ENCODE measurements around the gene YIPF3. TPM values are rescaled to one million over a fixed set of nuclear protein-coding genes. Genes with fewer than 3 reads are reported as not detected.

YIPF3 gene
- polyA plus RNA-seq, 1 experiment, result 355 TPM

DNA sequence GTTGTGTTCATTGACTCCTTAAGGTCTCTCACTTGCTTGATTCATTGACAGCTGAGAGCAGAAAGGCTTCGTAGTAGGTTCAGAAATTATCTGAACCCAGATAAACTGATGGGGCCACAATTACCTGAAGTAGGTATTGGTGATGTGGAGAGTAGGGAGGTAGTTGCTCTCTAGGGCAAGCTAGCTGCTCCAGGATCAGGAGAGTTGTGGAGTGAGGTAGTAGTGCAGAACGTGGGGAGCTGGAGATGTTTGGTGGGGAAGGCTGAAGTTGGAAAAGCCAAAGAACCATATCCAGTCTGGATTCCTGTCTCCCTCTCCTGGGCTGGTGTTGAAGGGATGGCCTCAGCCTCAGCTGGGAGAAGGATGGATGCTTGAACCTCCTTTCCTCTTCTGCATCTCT, 23.5 kb downstream of the YIPF3 start:
- ChIA-PET POLR2A (interaction anchor here (1.6 kb wide), 1 partner anchor 15 kb away, joined by 4 read pairs; no protein-coding TSS in a partner anchor), CTCF (interaction anchor here (0.9 to 10.1 kb wide), 6 partner anchors 9 to 264 kb away, joined by 3 to 136 read pairs (median 4); partner anchors contain the start of genes DLK2, DNPH1, LRRC73 and TJAP1)
- Histone ChIP-seq H3K27me3 (ENCODE audit: control insufficient read depth, insufficient read depth, low read length) (no peaks in the 10 kb centered on the region), H3K36me3 (ENCODE audit: control insufficient read depth, insufficient read depth, low read length) (0 out of 2 replicates have a peak, but pooled peaks cover 1% of the 10 kb centered on the region), H3K4me3 (ENCODE audit: low read depth, low read length) (no peak overlapping the region)
- no peak for DNase-seq (ENCODE audit: low read depth)
- TF ChIP-seq, protein P1, sequence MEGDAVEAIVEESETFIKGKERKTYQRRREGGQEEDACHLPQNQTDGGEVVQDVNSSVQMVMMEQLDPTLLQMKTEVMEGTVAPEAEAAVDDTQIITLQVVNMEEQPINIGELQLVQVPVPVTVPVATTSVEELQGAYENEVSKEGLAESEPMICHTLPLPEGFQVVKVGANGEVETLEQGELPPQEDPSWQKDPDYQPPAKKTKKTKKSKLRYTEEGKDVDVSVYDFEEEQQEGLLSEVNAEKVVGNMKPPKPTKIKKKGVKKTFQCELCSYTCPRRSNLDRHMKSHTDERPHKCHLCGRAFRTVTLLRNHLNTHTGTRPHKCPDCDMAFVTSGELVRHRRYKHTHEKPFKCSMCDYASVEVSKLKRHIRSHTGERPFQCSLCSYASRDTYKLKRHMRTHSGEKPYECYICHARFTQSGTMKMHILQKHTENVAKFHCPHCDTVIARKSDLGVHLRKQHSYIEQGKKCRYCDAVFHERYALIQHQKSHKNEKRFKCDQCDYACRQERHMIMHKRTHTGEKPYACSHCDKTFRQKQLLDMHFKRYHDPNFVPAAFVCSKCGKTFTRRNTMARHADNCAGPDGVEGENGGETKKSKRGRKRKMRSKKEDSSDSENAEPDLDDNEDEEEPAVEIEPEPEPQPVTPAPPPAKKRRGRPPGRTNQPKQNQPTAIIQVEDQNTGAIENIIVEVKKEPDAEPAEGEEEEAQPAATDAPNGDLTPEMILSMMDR (IDR thresholded peaks at IDR 0.05; ENCODE audit: insufficient read depth, low read depth, low read length), result no peak

DNA sequence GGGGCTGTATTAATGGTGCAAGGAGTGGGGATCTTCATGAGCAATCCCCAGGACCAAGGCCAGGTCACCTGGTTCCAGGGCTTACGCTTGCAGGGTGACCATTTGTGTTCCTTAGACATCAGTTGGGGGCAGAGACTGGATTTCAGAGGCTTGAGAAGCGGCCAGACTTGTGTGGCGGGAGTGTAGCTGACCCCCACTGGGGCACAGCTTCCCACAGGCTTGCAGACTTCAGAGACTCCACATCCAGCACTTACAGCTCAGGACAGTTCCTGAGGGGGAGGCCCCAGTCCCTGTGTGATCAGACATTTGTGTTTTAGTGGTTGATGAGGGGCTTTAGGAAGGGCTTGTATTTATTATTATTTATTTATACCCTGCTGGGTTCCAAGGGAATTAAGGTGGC, 24.1 kb downstream of the YIPF3 start:
- no peaks in the 10 kb centered on the region for H3K27me3 ChIP-seq (ENCODE audit: control insufficient read depth, insufficient read depth, low read length)
- TF ChIP-seq, protein P1 (IDR thresholded peaks at IDR 0.05; ENCODE audit: insufficient read depth, low read depth, low read length), result no peak
- no peak overlapping the region for H3K4me3 ChIP-seq (ENCODE audit: low read depth, low read length)
- DNase-seq (ENCODE audit: low read depth), result no peak
- ChIA-PET CTCF (interaction anchor here (0.6 to 10.1 kb wide), 8 partner anchors 9 to 264 kb away, joined by 3 to 136 read pairs (median 4); partner anchors contain the start of genes DLK2, DNPH1, LRRC73 and TJAP1), POLR2A (interaction anchor here (0.6 to 1.6 kb wide), 2 partner anchors 15 to 756 kb away, joined by 4 to 8 read pairs; no protein-coding TSS in a partner anchor)
- H3K36me3 ChIP-seq (ENCODE audit: control insufficient read depth, insufficient read depth, low read length), result 0 out of 2 replicates have a peak, but pooled peaks cover 1% of the 10 kb centered on the region

DNA sequence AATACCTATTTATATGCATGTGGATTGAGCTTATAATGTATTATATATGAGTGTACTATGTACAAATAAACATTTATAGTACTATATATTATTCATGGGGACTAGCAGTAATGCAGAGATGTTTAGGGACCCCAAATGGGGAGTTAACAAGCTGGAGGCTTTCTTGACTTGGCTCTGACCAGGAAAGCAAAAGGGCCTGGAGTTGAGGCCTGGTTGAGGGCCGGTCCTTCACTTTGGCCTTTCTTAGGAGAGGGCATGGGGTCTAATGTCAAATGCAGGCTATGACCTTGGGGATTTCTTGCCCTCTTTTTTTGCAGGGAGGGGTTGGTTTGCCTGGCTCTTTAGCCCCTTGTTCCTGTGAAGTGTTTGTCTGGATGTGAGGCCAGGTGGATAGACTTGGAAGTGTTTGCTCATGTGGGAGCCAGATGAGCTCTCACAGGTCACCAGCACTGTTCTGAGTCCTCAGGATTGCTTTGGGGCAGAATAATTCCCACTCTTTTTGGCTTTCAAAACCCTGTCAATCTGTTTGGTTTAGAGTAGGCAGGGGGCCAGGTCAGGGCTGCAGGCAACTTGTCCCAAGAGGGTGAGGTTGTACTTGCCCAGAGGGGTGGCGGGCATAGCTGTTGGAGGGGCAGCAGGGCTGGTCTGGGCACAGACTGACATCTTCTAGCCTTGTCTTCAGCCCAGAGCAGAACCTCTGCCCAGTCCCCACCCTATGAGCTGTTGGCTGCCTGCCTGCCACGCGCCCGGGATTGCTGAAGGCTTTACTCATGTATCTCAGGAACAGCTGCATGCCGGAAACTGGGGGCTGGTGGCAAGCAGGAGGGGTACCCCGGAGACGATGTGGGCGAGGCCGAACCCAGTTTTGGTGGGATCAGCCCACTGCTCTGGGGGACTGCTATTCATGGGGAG, 24.7 kb downstream of the YIPF3 start:
- 0 out of 2 replicates have a peak, but pooled peaks cover 1% of the 10 kb centered on the region for H3K36me3 ChIP-seq (ENCODE audit: control insufficient read depth, insufficient read depth, low read length)
- POLR2A ChIA-PET, result interaction anchor here (0.6 to 1.6 kb wide), 3 partner anchors 14 to 757 kb away, joined by 4 to 24 read pairs (median 8); no protein-coding TSS in a partner anchor
- no peak overlapping the region for H3K4me3 ChIP-seq (ENCODE audit: low read depth, low read length)
- TF ChIP-seq, protein P1 (IDR thresholded peaks at IDR 0.05; ENCODE audit: insufficient read depth, low read depth, low read length), result no peak
- H3K27me3 ChIP-seq (ENCODE audit: control insufficient read depth, insufficient read depth, low read length), result no peaks in the 10 kb centered on the region
- CTCF ChIA-PET, result interaction anchor here (0.6 to 10.1 kb wide), 6 partner anchors 12 to 263 kb away, joined by 3 to 136 read pairs (median 4); partner anchors contain the start of genes DLK2, DNPH1 and LRRC73
- DNase-seq (ENCODE audit: low read depth), result no peak

DNA sequence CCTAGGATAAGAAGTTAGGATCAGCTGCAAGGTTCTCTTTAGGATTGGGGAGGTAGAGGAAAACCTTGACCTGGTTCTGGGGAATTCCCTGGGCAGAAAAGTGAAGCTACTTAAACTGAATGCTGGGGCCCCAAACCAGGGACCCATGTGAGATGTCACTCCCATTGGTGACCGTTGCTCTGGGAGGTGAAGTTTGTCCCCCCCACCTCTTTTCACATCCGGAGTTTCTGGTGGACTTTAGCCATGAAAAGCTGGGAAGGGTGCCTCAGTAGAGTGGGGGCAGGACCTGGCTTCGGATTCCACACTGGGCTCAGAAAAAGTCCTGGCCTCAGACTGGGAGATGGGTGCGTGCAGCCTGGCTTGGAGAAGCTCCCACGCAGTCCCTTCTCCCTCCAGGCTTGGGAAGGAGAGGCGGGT, 26.2 kb downstream of the YIPF3 start:
- CTCF ChIA-PET, result interaction anchor here (1.2 to 10.1 kb wide), 3 partner anchors 11 to 36 kb away, joined by 4 to 136 read pairs (median 87); partner anchors contain the start of genes DLK2 and LRRC73
- TF ChIP-seq, protein P1 (IDR thresholded peaks at IDR 0.05; ENCODE audit: insufficient read depth, low read depth, low read length), result no peak

More for the DNA sequence above, 26.2 kb downstream of the YIPF3 start:
- no peaks in the 10 kb centered on the region for H3K27me3 ChIP-seq (ENCODE audit: control insufficient read depth, insufficient read depth, low read length)
- H3K4me3 ChIP-seq (ENCODE audit: low read depth, low read length), result no peak overlapping the region
- POLR2A ChIA-PET, result no interaction called here
- DNase-seq (ENCODE audit: low read depth), result no peak
- H3K36me3 ChIP-seq (ENCODE audit: control insufficient read depth, insufficient read depth, low read length), result peaks cover 1% of the 10 kb centered on the region; the same call in 1 of the 2 replicates

Measured in BJ (cell line).